Medulla oblongata (tissue), 1 donor: ENCODE results near the gene FXYD6.
A peak's percentile ranks its signal among the peaks of the same experiment; 100 is the strongest.
"Not testable (repeated sequence)": the region's sequence is repeated elsewhere in the genome, so short reads cannot be mapped to it uniquely, and the experiment has no call there.

Experiments
- DNase-seq: peaks from one replicate; pipeline ENCODE4 v3.0.0-alpha.2; 2015; ENCODE audit errors: extremely low spot score

The FXYD6 gene

GRCh38 chr11:117818041-117818873 lies 58.2 kb downstream of the FXYD6 start:
- no peak for DNase-seq

GRCh38 chr11:117817368-117818040 lies 59.0 kb downstream of the FXYD6 start:
- peak; percentile 88 for DNase-seq

- no peak for DNase-seq
These were observed 59.6 kb downstream of the FXYD6 start for GRCh38 chr11:117816846-117817367.

GRCh38 chr11:117816151-117816741 lies 60.2 kb downstream of the FXYD6 start:
- no peak for DNase-seq

- peak; percentile 81 for DNase-seq
These were observed 61.1 kb downstream of the FXYD6 start for GRCh38 chr11:117815262-117815803.

GRCh38 chr11:117814766-117815261 lies 61.6 kb downstream of the FXYD6 start:
- DNase-seq = no peak

- DNase-seq = no peak
These were observed 62.2 kb downstream of the FXYD6 start for GRCh38 chr11:117814204-117814765.

GRCh38 chr11:117810056-117810451 lies 66.4 kb downstream of the FXYD6 start:
- DNase-seq = not testable (repeated sequence)

GRCh38 chr11:117809236-117810055 lies 67.0 kb downstream of the FXYD6 start:
- peak; percentile 89 for DNase-seq

- DNase-seq = no peak
These were observed 67.7 kb downstream of the FXYD6 start for GRCh38 chr11:117808784-117809183.

- peak; percentile 88 for DNase-seq
These were observed 68.8 kb downstream of the FXYD6 start for GRCh38 chr11:117807482-117808327.

GRCh38 chr11:117806846-117807245 lies 69.6 kb downstream of the FXYD6 start:
- DNase-seq = no peak

- DNase-seq = no peak
These were observed 71.4 kb downstream of the FXYD6 start for GRCh38 chr11:117805045-117805444.

- DNase-seq = no peak
These were observed 72.6 kb downstream of the FXYD6 start for GRCh38 chr11:117803896-117804295.

- no peak for DNase-seq
These were observed 76.8 kb downstream of the FXYD6 start for GRCh38 chr11:117799634-117800033.

GRCh38 chr11:117796872-117797529 lies 79.5 kb downstream of the FXYD6 start, which contains the start of gene DSCAML1:
TSS of gene DSCAML1 (minus strand) at chr11:117797216. CDS start at chr11:117797079, 137 bp downstream.
- no peak for DNase-seq

- DNase-seq = no peak
These were observed 80.0 kb downstream of the FXYD6 start for GRCh38 chr11:117796456-117796871.

GRCh38 chr11:117795638-117796455 lies 80.6 kb downstream of the FXYD6 start:
- no peak for DNase-seq
